ENCODE results near the gene NEK10.

NEK10 gene

GRCh38 chr3:27060336-27060735 lies 308.8 kb downstream of the NEK10 start:
- no peak for DNase-seq (ENCODE audit: low spot score)
- no peak for FAIRE-seq
